NCI-H774 (cell line): ENCODE measurements around the gene NEK6.
A peak's percentile ranks its signal among the peaks of the same experiment; 100 is the strongest.
"Not testable (repeated sequence)": the region's sequence is repeated elsewhere in the genome, so short reads cannot be mapped to it uniquely, and the experiment has no call there.

ENCODE experiments used
- DNase-seq: peaks from one replicate; lab custom pipeline; 2025; lab: John Stamatoyannopoulos, UW

NEK6 gene

DNA sequence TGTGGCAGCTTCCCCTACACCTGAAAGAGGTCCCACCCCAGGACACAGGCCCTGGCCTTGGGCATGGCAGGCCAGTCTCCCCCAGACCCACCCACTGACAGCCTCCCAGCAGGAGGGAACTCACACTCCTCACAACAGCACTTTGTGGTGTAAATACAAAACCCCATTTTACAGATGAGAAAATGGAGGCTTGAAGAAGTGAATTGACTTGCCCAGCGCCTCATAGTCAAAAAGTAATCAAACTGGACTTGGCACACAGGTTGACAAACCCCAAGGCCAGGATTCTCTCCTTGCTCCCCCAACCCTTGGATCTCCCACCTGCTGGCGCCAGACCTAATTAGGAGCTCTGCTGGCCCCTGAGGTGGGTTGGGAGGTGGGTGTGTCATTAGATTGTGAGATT is 29.2 kb upstream of the NEK6 start:
- DNase-seq: no peak

DNA sequence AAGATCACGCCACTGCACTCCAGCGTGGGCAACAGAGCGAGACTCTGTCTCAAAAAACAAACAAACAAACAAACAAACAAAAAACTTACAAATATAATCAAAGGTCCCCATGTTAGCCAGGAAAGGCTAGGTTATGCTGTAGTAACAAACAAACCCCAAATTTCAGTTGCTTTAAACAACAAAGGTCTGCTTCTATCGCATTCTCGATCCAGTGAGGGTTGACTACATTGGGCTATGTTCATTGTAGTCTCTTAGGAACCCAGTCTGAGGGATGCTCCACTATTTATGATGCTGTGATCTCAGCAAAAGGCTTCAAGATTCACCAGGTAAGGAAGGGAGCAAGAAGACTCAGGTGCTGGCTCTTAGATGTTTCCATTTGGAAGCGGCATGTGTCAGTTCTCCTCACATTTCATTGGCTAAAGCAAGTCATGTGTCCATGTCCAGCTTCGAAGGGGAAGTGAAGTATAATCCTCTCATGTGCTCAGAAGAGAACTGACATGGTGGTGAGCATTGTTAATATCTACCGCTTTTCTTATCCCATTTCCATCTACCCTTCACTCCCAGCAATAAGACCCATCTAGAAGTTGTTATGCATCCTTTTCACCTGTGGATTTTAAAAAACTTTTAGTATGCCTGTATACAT is 26.5 kb upstream of the NEK6 start:
- no peak for DNase-seq

DNA sequence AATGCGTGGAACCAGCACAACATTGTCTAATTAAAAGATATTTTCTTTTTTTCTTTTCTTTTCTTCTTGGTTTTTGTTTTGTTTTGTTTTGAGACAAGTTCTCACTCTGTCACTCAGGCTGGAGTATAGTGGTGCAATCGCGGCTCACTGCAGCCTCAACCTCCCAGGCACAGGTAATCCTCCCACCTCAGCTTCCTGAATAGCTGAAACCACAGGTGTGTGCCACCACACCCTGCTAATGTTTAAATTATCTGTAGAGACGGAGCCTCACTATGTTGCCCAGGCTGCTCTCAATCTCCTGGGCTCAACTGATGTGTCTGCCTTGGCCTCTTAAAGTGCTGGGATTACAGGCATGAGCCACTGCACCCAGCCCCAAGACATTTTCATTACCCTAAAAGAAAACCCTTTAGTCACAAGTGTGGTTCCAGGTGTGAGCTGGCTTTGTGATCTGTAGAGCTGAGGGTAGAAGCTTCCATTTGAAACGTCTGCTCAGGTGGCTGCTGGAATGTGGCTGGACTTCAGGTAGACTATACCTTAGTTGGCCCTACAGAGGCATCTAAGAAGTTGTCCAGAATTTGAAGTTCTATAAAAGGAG is 19.1 kb upstream of the NEK6 start:
- no peak for DNase-seq

DNA sequence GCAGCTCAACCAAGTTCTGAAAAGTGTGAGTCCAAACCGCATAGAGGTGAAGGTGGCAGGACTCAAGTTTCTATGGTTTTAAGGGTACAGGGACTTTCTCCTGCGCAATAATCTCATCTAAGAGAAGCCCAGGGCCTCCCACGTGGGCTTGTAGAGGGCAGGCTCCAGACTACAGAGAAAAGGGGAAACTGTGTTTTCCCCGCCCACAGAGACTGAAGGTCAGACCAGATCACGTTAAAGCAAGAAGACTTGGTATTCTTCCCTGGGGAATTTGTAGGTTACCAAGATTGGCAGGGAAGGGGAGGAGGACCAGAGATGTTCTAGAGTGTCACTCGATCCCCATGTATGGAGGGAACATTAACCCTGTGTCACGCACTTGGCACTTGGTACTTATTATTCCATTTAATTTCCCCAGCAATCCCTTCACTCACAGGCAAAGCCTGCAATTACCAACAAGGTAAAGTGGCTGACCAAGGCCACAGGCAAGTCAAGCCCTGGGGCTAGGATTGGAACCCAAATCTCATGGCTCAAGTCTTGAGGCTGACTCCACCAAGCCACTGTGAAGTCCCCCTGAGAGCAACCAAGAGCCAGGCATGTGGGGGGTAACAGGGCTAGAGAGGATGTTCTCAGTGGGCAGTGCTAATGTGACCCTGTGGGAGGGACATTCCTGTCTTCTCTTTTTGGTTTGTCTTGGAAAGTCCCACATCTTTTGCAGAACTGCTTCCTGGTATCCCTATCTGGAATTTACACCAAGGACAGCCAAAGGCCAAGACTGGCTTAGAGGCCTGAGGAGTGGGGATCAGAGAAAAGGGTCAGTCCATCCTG is 18.3 kb upstream of the NEK6 start:
- no peak for DNase-seq

DNA sequence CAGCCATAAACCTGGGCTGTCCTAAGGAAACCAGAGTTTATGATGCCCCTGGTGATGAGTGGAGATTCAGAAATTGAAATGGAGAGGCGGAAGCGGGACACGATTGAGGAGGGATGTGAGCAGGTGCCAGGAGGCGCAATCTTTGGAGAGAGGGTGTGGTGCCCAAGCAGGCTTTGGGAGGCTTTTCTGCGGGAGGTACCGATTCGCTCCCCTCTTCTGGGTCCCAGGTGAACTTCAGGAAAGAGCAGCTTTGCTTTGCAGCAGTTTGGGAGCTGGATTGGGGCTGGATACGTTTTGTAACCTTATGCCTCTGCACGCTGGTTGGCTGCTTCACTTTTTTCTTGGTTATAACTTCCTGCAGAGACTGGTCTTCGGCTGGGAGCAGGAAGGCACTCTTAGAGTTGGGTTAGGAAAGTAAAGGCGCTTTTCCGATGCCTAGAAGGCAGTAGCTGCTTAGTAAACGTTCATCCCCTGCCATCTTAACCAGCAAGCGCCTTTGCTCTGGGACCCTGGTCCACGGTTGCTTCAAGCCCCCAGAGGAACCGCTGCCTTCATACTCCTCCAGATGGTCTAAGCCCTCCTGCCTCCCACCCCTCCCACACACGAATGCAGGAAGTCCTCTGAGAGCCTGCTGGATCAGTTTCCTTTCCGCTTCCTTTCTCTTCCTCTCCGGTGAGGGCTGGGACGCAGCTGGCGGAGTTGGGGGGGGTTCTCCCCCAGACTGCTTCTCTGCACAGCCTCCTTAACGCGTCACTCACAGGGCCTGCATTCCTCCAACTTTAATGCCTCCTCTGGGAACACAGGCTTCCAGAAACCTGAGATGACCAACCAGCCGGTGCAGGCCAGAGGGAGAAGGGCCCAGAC is 15.2 kb upstream of the NEK6 start:
- no peak for DNase-seq

DNA sequence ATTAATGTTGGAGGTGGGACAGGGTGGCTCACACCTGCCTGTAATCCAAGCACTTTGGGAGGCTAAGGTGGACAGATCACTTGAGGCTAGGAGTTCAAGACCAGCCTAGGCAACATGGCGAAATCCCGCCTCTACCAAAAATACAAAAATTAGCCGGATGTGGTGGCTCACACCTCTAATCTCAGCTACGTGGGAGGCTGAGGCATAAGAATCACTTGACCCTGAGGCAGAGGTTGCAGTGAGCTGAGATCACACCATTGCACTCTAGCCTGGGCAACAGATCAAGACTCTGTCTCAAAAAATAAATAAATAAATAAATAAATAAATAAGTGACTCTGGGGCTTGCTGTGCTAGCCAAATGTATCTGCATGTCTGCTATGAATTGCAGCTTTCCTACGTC is 10.4 kb upstream of the NEK6 start:
- not testable (repeated sequence) for DNase-seq

DNA sequence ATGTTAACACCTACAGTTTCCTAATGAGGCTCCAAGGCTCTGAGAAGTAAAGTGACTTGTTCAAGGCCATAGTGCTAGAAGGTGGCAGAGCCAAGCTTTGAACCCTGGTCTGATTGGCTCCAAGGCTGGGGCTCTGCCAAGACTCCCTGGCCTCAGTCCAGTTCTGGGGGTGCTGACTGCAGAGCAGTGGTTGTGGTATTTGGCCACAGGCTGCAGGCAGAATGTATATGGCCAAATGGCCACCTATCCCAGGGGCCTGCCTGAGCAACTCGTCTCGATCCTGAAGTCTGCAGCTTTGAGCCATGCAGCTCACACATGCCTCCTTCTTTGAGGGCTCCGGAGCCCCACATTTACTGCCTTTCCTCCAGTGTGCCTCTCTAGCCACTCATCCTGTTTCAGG is 9.7 kb upstream of the NEK6 start:
- no peak for DNase-seq

DNA sequence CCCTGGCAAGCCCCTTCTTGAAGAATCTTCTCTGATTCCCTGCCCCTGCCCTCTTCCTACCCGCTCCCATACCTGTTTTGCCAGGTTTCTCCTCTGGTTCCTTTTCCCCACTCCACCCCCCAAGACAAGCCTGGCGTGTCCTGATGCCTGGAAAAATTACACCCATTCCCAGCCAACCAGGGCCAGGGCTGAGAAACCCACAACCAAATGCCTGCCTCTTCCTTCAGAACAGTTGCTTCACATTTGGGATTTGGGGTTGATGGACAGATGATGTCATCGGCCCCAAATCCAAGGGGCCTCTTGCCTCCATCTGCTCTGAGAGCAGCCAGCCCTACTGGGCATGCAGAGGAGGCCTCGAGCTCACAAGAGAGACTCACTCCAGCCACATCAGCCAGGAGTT is 8.8 kb upstream of the NEK6 start:
- no peak for DNase-seq

DNA sequence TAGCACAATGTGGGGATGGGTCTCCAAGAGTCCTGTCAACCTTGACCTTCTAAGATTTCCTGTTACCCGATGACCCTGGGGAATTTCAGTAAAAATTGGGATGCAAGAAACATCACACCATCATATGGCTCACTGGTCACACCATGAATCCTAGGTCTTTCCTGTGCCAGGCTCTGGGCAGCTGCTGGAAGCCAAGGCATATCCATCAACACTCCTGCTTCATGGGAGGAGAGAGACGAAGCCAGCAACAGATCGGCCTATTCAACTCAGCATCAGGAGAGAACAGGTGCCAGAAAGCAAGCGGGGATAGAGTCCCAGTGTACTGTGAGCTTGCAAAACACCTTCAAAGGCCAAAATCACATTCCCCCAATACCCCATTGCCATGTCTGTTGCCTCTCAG is 6.5 kb upstream of the NEK6 start:
- no peak for DNase-seq

DNA sequence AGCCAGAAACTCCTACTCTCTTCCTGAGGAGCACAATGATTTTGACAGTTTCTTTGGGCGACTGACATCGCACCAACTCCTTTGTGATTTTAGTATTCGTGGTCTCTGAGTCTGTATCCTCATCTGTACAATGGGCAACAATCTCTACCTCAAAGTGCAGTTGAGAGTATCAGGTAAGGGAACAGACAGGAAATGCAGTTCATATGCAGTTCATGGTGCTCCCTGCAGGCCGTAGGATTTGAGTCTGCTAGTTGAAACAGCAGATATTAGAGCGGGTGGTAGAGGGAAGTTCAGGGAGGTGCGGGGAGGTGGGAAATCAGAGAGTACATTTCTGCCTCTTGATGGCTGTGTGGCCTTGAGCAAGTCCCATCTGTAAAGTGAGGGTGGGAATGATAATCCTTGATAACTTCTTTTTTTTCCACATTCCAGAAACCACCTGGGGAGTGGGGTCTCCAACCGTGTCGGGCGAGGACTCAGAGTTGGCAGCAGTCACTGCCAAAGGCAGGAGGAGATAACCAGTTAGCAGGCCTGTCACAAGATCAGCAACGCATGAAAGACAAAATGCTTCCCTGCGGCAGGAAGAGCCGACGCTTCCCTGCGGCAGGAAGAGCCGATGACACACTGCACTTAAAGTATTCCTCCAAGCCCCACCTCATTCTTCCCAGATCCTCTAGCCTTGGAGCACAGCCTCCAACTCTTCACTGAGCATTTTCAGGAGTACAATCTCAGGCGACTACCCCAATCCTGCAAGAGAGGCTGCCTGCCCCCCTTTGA is 6.0 kb upstream of the NEK6 start:
- DNase-seq: no peak

DNA sequence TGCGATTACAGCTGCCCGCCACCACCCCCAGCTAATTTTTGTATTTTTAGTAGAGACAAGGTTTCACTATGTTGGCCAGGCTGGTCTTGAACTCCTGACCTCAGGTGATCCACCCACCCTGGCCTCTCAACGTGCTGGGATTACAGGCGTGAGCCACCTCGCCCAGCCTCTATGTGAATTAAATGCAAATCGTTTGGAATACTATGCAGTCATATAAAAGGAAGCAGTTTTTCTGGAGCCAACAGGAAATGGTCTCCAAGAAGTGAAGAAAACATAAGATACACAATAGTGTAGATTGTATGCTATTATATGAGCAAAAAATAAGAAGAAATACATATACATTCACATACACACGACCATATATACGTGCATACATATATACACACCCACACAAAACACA is 4.9 kb upstream of the NEK6 start:
- DNase-seq: not testable (repeated sequence)

DNA sequence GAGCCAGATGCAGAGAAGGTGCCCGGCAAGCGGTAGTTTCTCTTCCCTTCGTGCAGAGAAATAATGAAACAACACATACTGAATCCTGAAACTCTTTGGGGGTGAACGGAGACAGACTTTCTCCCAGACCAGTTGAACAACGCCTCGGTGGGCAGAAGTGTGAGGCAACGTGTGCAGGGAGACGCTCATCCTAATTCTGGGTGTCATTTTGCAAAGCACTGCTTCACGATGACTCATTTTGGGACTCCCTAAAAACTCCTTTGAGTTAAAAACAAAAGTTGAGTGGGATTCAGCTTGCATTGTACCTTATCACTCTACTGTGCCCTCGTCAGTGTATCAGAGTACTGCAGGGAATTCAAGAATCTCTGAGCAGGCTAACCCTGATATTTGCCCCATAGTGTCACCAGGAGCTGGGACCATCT is 3.5 kb upstream of the NEK6 start:
- DNase-seq: no peak

DNA sequence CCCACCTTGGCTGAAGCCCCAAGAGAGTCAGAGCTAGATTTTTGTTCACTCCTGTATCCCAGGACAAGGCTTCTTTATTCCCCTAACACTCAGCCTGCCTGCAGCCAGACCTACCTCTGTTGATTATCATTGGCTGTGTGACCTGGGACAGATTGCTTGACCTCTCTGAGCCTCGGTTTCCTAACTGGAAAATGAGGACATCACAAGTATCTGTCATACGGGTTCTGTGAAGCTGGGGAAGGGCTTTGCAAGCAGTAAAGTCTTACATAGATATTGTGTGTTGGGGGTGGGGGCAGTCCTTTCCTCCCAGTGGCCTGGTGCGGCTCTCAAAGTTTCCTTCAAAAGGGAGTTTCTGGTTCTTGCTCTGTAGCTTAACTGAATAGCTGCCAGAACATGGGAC is 2.5 kb upstream of the NEK6 start:
- no peak for DNase-seq

DNA sequence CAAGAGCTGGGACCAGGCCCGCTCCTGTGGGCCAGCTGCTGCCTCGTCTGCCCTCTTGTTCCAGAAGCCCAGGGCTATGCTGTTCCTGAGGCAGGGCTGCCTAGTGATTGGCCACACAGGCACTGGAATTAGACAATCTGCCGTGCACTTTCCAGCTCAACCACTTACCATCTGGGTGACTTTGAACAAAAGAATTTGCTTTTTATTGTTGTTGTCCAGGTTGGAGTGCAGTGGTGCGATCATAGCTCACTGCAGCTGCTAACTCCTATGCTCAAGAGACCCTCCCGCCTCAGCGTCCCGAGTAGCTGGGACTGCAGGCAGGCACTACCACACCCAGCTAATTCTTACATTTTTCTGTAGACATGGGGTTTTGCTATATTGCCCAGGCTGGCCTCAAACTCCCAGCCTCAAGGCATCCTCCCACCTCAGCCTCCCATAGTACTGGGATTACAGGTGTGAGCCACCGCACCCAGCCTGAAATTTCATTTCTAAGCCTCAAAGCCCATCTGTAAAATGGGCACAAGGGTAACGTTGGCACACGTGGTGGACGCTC is 1.2 kb upstream of the NEK6 start:
- DNase-seq: peak; percentile 75

DNA sequence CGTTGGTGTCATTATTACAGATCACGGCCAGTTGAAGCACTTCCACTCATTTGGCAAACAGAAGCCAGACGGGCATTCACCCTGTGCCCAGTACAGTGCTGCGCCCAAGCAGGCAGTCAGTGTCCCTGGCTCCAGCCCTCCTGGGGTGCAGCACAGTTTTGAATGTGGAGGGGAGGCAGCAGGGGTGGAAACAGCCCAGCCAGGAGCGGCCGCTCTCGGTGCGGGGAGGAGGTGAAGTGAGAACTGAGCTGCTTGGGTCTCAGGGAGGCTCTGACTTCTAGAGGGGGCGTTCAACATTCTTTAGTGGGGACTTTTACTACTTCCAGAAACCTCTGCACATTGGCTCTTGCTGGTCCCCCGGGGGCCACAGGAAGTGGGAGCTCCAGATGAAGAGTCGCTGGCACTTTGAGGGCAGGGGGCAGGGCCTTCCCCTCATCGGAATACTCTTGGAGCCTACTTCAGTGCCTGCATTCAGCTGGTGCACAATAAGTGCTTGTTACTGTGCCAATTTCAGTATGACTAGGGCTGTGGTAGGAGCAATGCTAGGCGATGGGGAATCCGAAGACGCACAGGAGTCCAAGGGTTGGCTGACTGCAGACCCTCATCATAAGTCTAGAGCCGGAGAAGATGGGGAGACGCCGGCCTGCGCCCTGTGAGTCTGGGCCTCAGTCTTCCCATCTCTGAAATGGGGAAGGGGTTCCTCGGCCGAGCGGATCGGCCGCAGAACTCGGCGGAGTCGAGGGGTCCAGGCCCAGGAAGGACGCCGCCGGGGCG is 492 bp upstream of the NEK6 start:
- no peak for DNase-seq

DNA sequence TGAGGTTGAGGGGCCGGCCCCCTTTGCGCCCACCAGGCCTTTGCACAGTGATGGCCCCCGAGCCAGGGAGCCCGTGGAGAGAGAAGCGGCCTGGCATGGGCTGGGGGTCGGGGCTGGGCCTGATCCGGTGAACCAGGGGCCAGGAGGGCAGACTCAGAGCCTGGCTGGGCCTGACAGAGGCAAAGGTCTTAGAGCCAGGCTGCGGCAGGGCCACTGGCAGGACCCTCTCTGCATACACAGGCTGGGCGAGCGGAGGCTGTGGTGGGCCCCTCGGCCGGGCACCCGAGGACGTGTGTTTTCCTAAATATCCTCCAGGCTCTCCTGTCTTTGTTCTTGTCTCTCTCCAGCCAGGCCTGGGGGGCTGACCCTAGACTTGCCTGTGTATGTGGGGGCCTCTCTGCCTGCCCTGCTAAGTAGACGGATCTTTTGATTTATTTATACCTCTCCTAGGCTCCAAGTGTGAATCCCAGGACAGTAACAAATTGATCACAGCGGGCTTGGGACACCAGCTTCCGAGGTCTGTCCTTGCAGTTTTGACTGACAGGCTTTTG is 933 bp downstream of the NEK6 start:
- no peak for DNase-seq

DNA sequence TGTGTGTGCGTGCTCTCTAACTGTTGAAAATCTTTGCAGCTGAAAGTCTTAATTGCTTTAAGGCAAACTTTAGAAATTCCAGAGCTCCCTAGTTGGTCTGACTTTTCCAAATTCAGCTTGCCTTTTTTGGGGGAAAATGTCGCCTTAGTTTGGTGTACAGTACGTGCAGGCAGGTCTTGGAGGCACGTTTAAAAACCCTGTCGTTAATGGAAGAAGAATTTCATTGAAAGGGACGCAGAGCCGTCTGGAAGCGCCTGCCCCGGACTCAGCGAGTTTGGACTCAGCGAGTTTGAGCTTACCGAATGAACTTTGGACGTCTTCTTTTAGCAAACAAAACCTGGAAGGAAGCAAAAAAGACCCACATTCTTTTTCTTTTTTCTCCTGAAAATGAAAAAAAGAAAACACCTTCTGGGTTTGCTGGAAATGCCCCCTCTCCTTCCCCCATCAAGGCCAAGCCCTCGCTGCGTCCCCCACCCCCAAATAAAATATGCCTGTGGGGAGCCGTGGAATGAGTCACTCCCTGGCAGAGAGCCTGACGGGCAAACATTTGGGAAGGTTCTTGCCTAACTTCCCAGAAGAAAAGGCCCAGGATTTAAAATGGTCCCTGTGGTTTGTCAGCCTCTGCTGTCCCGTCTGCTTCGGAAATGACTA is 1.5 kb downstream of the NEK6 start:
- DNase-seq: no peak

DNA sequence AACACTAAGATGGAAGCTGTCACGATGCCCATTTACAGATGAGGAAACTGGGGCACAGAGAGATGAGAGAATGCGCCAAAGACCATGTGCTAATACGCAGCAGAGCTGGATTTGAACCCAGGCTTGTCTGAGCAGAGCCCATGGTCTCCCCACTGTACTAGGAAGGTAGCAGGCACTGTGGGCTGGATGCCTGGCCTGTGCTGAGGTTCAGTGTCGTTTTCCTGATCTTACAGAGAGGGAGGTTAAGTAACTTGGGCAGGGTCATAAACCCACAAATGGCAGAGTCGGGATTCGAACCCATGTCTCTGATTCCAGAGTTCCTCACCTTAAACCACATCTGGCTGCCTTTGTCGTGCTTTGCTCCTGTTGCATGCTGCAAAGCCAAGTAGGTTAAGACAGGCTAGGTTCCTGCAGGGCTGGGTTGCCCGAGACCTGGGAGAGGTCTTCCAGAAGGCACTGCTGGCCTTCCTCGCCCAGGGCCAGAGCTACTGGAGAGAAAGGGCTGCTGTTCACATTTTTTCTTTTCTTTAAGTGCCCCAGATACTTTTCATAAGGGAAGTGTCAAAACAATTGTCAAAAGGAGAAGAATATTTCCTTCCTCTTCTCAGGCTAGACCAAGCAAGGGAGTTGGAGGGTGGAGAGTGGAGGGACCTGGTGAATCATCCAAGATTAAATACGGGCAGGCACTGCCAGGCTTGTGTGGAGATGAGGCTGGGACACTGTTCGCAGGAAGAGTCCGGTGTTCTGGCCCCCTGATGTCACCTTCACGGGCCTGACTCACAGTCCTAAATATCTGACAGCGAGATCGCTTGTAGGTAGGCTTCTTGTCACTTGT is 3.2 kb downstream of the NEK6 start:
- no peak for DNase-seq
